GM23338 (cell line): ENCODE data around the gene DDX5. TPM values are rescaled to one million over a fixed set of nuclear protein-coding genes. Genes with fewer than 3 reads are reported as not detected.

Experiments used
- ATAC-seq: fragments of 200-7000 bp; cut with Tn5 transposase; 3 replicates; pipeline ENCODE4 v1.9.1; 2020
- DNase-seq: peaks from one replicate; pipeline ENCODE4 v3.0.0-alpha.2; 2015; ENCODE audit warnings: low spot score
- H2AFZ ChIP-seq: fragments of 200-600 bp; sonication (generic); 2 replicates; pipeline ENCODE4 v1.8.0; 2016; ENCODE audit warnings: antibody characterized with exemption, mild to moderate bottlenecking, moderate library complexity
- H3F3A ChIP-seq: fragments of 200-600 bp; sonication (generic); replicated peaks from 2 replicates; pipeline ENCODE4 v1.8.0; 2017; ENCODE audit warnings: antibody characterized with exemption, mixed run types, low read depth
- H3K27ac ChIP-seq: fragments of 200-600 bp; sonication (generic); 2 replicates; pipeline ENCODE4 v1.6.1; 2016; ENCODE audit warnings: low read depth
- H3K27me3 ChIP-seq: fragments of 200-600 bp; sonication (generic); 2 replicates; pipeline ENCODE4 v1.8.0; 2016; ENCODE audit warnings: mild to moderate bottlenecking, mixed run types, moderate library complexity; ENCODE audit not compliant: insufficient read depth
- H3K36me3 ChIP-seq: fragments of 200-600 bp; sonication (generic); 2 replicates; pipeline ENCODE4 v1.8.0; 2016; ENCODE audit warnings: mild to moderate bottlenecking; ENCODE audit not compliant: insufficient read depth
- H3K4me1 ChIP-seq: fragments of 200-600 bp; sonication (generic); 2 replicates; pipeline ENCODE4 v1.8.0; 2016; ENCODE audit warnings: mild to moderate bottlenecking, moderate library complexity; ENCODE audit not compliant: insufficient read depth
- H3K4me2 ChIP-seq: fragments of 200-600 bp; sonication (generic); 2 replicates; pipeline ENCODE4 v1.7.1; 2017; ENCODE audit warnings: mixed run types
- H3K4me3 ChIP-seq: fragments of 200-600 bp; sonication (generic); 2 replicates; pipeline ENCODE4 v1.6.1; 2016; ENCODE audit warnings: mixed run types
- H3K79me2 ChIP-seq: fragments of 200-600 bp; sonication (generic); replicated peaks from 2 replicates; pipeline ENCODE4 v1.8.0; 2017; ENCODE audit warnings: mild to moderate bottlenecking; ENCODE audit not compliant: insufficient read depth
- H3K9me2 ChIP-seq: fragments of 200-600 bp; sonication (generic); 2 replicates; pipeline ENCODE4 v1.8.0; 2017; ENCODE audit not compliant: insufficient read depth
- H4K20me1 ChIP-seq: fragments of 200-600 bp; sonication (generic); replicated peaks from 2 replicates; pipeline ENCODE4 v1.8.0; 2017; ENCODE audit warnings: mild to moderate bottlenecking; ENCODE audit not compliant: insufficient read depth
- H3K27ac Mint-ChIP-seq: 2 replicates; pipeline ENCODE4 v1.8.0; 2020; ENCODE audit warnings: inconsistent platforms, mild to moderate bottlenecking, moderate library complexity, mixed read lengths
- H3K27me3 Mint-ChIP-seq: 3 replicates; pipeline ENCODE4 v1.8.0; 2022; ENCODE audit warnings: low read depth, mild to moderate bottlenecking, moderate library complexity, mixed read lengths, inconsistent platforms; ENCODE audit not compliant: insufficient read depth, poor library complexity
- H3K36me3 Mint-ChIP-seq: 3 replicates; pipeline ENCODE4 v1.8.0; 2021; ENCODE audit warnings: low read depth, mild to moderate bottlenecking, inconsistent platforms, moderate library complexity, mixed read lengths
- H3K4me1 Mint-ChIP-seq: 3 replicates; pipeline ENCODE4 v1.8.0; 2020; ENCODE audit warnings: mild to moderate bottlenecking, inconsistent platforms, mixed read lengths
- H3K4me3 Mint-ChIP-seq: 3 replicates; pipeline ENCODE4 v1.8.0; 2021; ENCODE audit warnings: moderate library complexity, mild to moderate bottlenecking, inconsistent platforms, mixed read lengths
- H3K9me3 Mint-ChIP-seq: 3 replicates; pipeline ENCODE4 v1.8.0; 2020; ENCODE audit warnings: moderate library complexity, mild to moderate bottlenecking, inconsistent platforms, mixed read lengths
- CREB1 ChIP-seq: fragments of 250-450 bp; sonication (Bioruptor Pico); IDR thresholded peaks from 2 replicates; pipeline ENCODE4 v1.5.0; 2020; ENCODE audit warnings: low read depth, mild to moderate bottlenecking, moderate library complexity
- ETS1 ChIP-seq: IDR thresholded peaks from 2 replicates; pipeline ENCODE4 v1.6.1; 2016; ENCODE audit warnings: antibody characterized with exemption
- EZH2 ChIP-seq: fragments of 200-600 bp; sonication (generic); IDR thresholded peaks from one replicate; pipeline ENCODE4 v1.8.0; 2017; ENCODE audit warnings: antibody characterized with exemption, mild to moderate bottlenecking, low read depth; ENCODE audit not compliant: unreplicated experiment
- EZH2phosphoT487 ChIP-seq: fragments of 200-600 bp; sonication (generic); IDR thresholded peaks from one replicate; pipeline ENCODE4 v1.8.1; 2018; ENCODE audit warnings: antibody characterized with exemption; ENCODE audit not compliant: unreplicated experiment
- JUNB ChIP-seq: IDR thresholded peaks from one replicate; pipeline ENCODE4 v1.6.1; 2016; ENCODE audit warnings: antibody characterized with exemption; ENCODE audit not compliant: unreplicated experiment
- NANOG ChIP-seq: IDR thresholded peaks from 2 replicates; pipeline ENCODE4 v1.6.1; 2016; ENCODE audit warnings: antibody characterized with exemption, borderline replicate concordance
- POLR2AphosphoS5 ChIP-seq: IDR thresholded peaks from 2 replicates; pipeline ENCODE4 v1.6.1; 2016; ENCODE audit warnings: antibody characterized with exemption, low read depth
- STAT1 ChIP-seq: IDR thresholded peaks from one replicate; pipeline ENCODE4 v1.6.1; 2016; ENCODE audit warnings: antibody characterized with exemption; ENCODE audit not compliant: unreplicated experiment
- ZNF114 ChIP-seq: fragments of 250-450 bp; sonication (Bioruptor Pico); IDR thresholded peaks from 2 replicates; pipeline ENCODE4 v1.5.0; 2020; ENCODE audit warnings: mild to moderate bottlenecking, moderate library complexity
- ZNF331 ChIP-seq: fragments of 250-450 bp; sonication (Bioruptor Pico); IDR thresholded peaks from 2 replicates; pipeline ENCODE4 v1.5.0; 2020; ENCODE audit warnings: low read depth, mild to moderate bottlenecking, moderate library complexity
- polyA plus RNA-seq: library from polyadenylated mRNA; unstranded; fragments of >200 nt; fragmentation: Nextera tagmentation; extraction: Ambion mirVana; gene quantifications from 2 replicates; pipeline ENCODE4 v1.2.1, GENCODE V29; 2016
- total RNA-seq: library from RNA; depleted of rRNA; stranded (reverse); fragments of >200 nt; shearing (Covaris generic); gene quantifications from 2 replicates; pipeline ENCODE4 v1.2.3, GENCODE V29; 2014
- TF ChIP-seq, protein P1 (sequence below): fragments of 250-450 bp; sonication (Bioruptor Pico); IDR thresholded peaks from 2 replicates; pipeline ENCODE4 v1.5.0; 2020; ENCODE audit warnings: mild to moderate bottlenecking, moderate library complexity
- TF ChIP-seq, protein P2 (sequence below): IDR thresholded peaks from one replicate; pipeline ENCODE4 v1.6.1; 2018; ENCODE audit warnings: antibody characterized with exemption; ENCODE audit not compliant: unreplicated experiment

Gene DDX5
- total and polyA plus RNA-seq, 2 experiments from 2014 or later: 400 to 447 TPM

DNA sequence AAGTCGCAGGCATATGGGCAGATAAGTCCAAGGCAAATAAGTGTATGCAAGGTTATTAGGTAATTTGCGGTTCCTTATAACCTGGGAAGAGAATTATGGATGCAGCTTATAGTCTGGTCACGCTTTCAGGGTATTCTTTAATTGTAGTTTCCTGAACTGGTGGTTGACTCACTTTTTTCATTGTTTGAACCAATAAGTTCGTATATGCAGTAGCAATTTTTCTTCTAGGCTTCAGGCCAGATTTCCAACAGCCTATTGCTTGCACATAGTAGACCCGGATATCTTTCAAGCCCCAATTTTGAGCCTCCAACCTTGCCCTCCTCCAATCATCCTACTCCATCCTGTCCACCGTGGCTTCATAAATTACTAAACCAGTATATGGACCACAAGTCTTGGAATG is 13.5 kb upstream of the DDX5 start (continued):
- TF ChIP-seq, protein P1, sequence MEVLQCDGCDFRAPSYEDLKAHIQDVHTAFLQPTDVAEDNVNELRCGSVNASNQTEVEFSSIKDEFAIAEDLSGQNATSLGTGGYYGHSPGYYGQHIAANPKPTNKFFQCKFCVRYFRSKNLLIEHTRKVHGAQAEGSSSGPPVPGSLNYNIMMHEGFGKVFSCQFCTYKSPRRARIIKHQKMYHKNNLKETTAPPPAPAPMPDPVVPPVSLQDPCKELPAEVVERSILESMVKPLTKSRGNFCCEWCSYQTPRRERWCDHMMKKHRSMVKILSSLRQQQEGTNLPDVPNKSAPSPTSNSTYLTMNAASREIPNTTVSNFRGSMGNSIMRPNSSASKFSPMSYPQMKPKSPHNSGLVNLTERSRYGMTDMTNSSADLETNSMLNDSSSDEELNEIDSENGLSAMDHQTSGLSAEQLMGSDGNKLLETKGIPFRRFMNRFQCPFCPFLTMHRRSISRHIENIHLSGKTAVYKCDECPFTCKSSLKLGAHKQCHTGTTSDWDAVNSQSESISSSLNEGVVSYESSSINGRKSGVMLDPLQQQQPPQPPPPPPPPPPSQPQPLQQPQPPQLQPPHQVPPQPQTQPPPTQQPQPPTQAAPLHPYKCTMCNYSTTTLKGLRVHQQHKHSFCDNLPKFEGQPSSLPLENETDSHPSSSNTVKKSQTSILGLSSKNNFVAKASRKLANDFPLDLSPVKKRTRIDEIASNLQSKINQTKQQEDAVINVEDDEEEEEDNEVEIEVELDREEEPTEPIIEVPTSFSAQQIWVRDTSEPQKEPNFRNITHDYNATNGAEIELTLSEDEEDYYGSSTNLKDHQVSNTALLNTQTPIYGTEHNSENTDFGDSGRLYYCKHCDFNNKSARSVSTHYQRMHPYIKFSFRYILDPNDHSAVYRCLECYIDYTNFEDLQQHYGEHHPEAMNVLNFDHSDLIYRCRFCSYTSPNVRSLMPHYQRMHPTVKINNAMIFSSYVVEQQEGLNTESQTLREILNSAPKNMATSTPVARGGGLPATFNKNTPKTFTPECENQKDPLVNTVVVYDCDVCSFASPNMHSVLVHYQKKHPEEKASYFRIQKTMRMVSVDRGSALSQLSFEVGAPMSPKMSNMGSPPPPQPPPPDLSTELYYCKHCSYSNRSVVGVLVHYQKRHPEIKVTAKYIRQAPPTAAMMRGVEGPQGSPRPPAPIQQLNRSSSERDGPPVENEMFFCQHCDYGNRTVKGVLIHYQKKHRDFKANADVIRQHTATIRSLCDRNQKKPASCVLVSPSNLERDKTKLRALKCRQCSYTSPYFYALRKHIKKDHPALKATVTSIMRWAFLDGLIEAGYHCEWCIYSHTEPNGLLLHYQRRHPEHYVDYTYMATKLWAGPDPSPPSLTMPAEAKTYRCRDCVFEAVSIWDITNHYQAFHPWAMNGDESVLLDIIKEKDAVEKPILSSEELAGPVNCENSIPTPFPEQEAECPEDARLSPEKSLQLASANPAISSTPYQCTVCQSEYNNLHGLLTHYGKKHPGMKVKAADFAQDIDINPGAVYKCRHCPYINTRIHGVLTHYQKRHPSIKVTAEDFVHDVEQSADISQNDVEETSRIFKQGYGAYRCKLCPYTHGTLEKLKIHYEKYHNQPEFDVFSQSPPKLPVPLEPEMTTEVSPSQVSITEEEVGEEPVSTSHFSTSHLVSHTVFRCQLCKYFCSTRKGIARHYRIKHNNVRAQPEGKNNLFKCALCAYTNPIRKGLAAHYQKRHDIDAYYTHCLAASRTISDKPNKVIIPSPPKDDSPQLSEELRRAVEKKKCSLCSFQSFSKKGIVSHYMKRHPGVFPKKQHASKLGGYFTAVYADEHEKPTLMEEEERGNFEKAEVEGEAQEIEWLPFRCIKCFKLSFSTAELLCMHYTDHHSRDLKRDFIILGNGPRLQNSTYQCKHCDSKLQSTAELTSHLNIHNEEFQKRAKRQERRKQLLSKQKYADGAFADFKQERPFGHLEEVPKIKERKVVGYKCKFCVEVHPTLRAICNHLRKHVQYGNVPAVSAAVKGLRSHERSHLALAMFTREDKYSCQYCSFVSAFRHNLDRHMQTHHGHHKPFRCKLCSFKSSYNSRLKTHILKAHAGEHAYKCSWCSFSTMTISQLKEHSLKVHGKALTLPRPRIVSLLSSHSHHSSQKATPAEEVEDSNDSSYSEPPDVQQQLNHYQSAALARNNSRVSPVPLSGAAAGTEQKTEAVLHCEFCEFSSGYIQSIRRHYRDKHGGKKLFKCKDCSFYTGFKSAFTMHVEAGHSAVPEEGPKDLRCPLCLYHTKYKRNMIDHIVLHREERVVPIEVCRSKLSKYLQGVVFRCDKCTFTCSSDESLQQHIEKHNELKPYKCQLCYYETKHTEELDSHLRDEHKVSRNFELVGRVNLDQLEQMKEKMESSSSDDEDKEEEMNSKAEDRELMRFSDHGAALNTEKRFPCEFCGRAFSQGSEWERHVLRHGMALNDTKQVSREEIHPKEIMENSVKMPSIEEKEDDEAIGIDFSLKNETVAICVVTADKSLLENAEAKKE (CRISPR knock-in tag): no peak
- TF ChIP-seq JUNB (no peak), POLR2AphosphoS5 (no peak), EZH2phosphoT487 (no peak), STAT1 (no peak), CREB1 (no peak), ETS1 (no peak), ZNF331 (CRISPR knock-in tag) (no peak)

GRCh38 chr17:64515829-64516228 is 9.7 kb upstream of the DDX5 start:
- Histone ChIP-seq H3K79me2 (peaks cover 79% of the 10 kb centered on the region), H3K27me3 (no peaks in the 10 kb centered on the region), H3K4me2 (no peak overlapping the region), H3K36me3 (peaks cover 68% of the 10 kb centered on the region), H4K20me1 (peaks cover 34% of the 10 kb centered on the region), H2AFZ (no peak overlapping the region), H3K27ac (no peak overlapping the region), H3K4me3 (no peak overlapping the region), H3F3A (no peaks in the 10 kb centered on the region), H3K9me2 (no peaks in the 10 kb centered on the region), H3K4me1 (no peaks in the 10 kb centered on the region)
- no peak for TF ChIP-seq EZH2
- no peak for TF ChIP-seq CREB1
- no peak for TF ChIP-seq EZH2phosphoT487
- TF ChIP-seq NANOG: no peak
- TF ChIP-seq ZNF114: no peak
- TF ChIP-seq, protein P2, sequence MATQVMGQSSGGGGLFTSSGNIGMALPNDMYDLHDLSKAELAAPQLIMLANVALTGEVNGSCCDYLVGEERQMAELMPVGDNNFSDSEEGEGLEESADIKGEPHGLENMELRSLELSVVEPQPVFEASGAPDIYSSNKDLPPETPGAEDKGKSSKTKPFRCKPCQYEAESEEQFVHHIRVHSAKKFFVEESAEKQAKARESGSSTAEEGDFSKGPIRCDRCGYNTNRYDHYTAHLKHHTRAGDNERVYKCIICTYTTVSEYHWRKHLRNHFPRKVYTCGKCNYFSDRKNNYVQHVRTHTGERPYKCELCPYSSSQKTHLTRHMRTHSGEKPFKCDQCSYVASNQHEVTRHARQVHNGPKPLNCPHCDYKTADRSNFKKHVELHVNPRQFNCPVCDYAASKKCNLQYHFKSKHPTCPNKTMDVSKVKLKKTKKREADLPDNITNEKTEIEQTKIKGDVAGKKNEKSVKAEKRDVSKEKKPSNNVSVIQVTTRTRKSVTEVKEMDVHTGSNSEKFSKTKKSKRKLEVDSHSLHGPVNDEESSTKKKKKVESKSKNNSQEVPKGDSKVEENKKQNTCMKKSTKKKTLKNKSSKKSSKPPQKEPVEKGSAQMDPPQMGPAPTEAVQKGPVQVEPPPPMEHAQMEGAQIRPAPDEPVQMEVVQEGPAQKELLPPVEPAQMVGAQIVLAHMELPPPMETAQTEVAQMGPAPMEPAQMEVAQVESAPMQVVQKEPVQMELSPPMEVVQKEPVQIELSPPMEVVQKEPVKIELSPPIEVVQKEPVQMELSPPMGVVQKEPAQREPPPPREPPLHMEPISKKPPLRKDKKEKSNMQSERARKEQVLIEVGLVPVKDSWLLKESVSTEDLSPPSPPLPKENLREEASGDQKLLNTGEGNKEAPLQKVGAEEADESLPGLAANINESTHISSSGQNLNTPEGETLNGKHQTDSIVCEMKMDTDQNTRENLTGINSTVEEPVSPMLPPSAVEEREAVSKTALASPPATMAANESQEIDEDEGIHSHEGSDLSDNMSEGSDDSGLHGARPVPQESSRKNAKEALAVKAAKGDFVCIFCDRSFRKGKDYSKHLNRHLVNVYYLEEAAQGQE: no peak
- no peak for TF ChIP-seq ETS1
- no peak for TF ChIP-seq POLR2AphosphoS5
- DNase-seq: no peak
- peaks cover 11% of the 10 kb centered on the region for H3K4me1 Mint-ChIP-seq
- H3K27ac Mint-ChIP-seq: no peak overlapping the region
- H3K27me3 Mint-ChIP-seq: peaks cover 3% of the 10 kb centered on the region
- H3K9me3 Mint-ChIP-seq: no peaks in the 10 kb centered on the region
- no peak overlapping the region for H3K4me3 Mint-ChIP-seq
- peaks cover 86% of the 10 kb centered on the region for H3K36me3 Mint-ChIP-seq
- ATAC-seq: no peak
